22Rv1 (cell line): ENCODE results near the gene PDZRN4.

Source experiments
- H3K27ac ChIP-seq: fragments of 450-650 bp; 2 replicates; pipeline ENCODE4 v1.5.1; 2017
- CTCF ChIP-seq: fragments of 450-650 bp; IDR thresholded peaks from 2 replicates; pipeline ENCODE4 v1.5.1; 2017; ENCODE audit warnings: mild to moderate bottlenecking
- ZFX ChIP-seq: fragments of 450-650 bp; IDR thresholded peaks from 2 replicates; pipeline ENCODE4 v1.6.1; 2017; ENCODE audit warnings: antibody characterized with exemption, borderline replicate concordance

PDZRN4 gene

GRCh38 chr12:41521872-41522379 lies 333.8 kb downstream of the PDZRN4 start:
- TF ChIP-seq CTCF (no peak), ZFX (no peak)
- no peak overlapping the region for H3K27ac ChIP-seq

GRCh38 chr12:41527062-41527461 lies 338.9 kb downstream of the PDZRN4 start:
- H3K27ac ChIP-seq: no peak overlapping the region
- no peak for TF ChIP-seq ZFX
- no peak for TF ChIP-seq CTCF

GRCh38 chr12:41527534-41528116 lies 339.5 kb downstream of the PDZRN4 start:
- no peak for TF ChIP-seq CTCF
- no peak for TF ChIP-seq ZFX
- H3K27ac ChIP-seq: no peak overlapping the region

- TF ChIP-seq CTCF (no peak), ZFX (no peak)
- H3K27ac ChIP-seq: no peak overlapping the region
Observed at GRCh38 chr12:41528874-41529273, 340.8 kb downstream of the PDZRN4 start.

- H3K27ac ChIP-seq: no peak overlapping the region
- no peak for TF ChIP-seq CTCF
- no peak for TF ChIP-seq ZFX
Observed at GRCh38 chr12:41530441-41530840, 342.3 kb downstream of the PDZRN4 start.

- no peak overlapping the region for H3K27ac ChIP-seq
- TF ChIP-seq CTCF: no peak
- no peak for TF ChIP-seq ZFX
Observed at GRCh38 chr12:41531147-41531829, 343.2 kb downstream of the PDZRN4 start.

GRCh38 chr12:41532072-41532471 lies 344.0 kb downstream of the PDZRN4 start:
- H3K27ac ChIP-seq: no peak overlapping the region
- no peak for TF ChIP-seq ZFX
- TF ChIP-seq CTCF: no peak
